ENCODE data around the gene SMIM27. TPM values are rescaled to one million over a fixed set of nuclear protein-coding genes. Genes with fewer than 3 reads are reported as not detected.

Gene SMIM27
- total and polyA plus RNA-seq, 2 of the 8 experiments (the other 6 are each of a cell fraction or from before 2014, with no cell fraction given) = 3.6 to 18.1 TPM

DNA sequence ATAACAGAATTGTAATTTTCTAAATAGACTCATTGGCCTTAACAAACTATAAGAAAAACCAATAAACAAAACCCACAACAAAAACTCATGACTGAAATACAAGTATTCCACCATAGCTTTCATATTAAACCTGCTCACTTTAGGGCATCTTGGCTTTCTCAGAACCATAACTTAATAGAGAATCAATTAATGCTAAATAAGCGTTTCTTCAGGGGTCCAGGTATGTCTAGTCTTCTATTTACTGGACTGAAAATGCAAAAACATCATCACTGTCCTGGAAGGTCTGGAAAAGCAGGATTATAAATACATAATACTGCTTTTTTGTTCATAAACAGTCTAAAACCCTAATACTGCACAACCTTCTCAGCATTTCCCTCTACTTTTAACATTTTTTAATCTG, 6.2 kb upstream of the SMIM27 start:
- FAIRE-seq (no peak), DNase-seq (ENCODE audit: low read depth in 1 of 2, low spot score in 2 of 2) (no peak)
- Histone ChIP-seq H3K23me2 (ENCODE audit: low read depth, low read length) (peaks cover 4% of the 10 kb centered on the region; the same call in 1 of the 2 replicates), H3K23ac (ENCODE audit: insufficient read length) (no peak overlapping the region), H3K79me2 (ENCODE audit: control insufficient read depth in 1 of 2, insufficient read depth in 2 of 2, low read length in 2 of 2) (peaks cover 41 to 96% of the 10 kb centered on the region in 2 experiments), H2AFZ (ENCODE audit: low read length) (no peak overlapping the region), H3K14ac (ENCODE audit: insufficient read length) (no peak overlapping the region), H3K56ac (replicated peaks; ENCODE audit: insufficient read length, low read depth, low read length) (no peak overlapping the region), H2AK5ac (ENCODE audit: low read depth, low read length) (no peak overlapping the region), H2BK120ac (replicated peaks; ENCODE audit: low read depth, low read length) (no peak overlapping the region), H3K4me3 (ENCODE audit: extremely low read depth in 1 of 4, insufficient read depth in 2 of 4, low read depth in 3 of 4, low read length in 4 of 4) (no peak overlapping the region), H4K20me1 (replicated peaks in 1 of 2; ENCODE audit: control insufficient read depth in 1 of 2, insufficient read depth in 2 of 2, low read length in 2 of 2) (peaks cover 13 to 27% of the 10 kb centered on the region in 2 experiments), H3K18ac (ENCODE audit: extremely low read depth, low read length) (no peak overlapping the region), H2BK5ac (ENCODE audit: low read depth, low read length) (no peak overlapping the region), H2BK12ac (ENCODE audit: low read depth, low read length) (no peak overlapping the region), H2BK20ac (ENCODE audit: low read length) (no peak overlapping the region), H3K4ac (replicated peaks; ENCODE audit: insufficient read length, low read depth, low read length) (no peak overlapping the region), H3K36me3 (ENCODE audit: control insufficient read depth in 2 of 4, insufficient read depth in 4 of 4, low read length in 3 of 4) (peaks cover 2 to 37% (median 23%) of the 10 kb centered on the region in 4 experiments; a peak in 7 of 8 replicates), H3K9ac (replicated peaks in 1 of 4; ENCODE audit: extremely low read depth in 1 of 4, low read depth in 3 of 4, low read length in 3 of 4) (no peak overlapping the region), H4K5ac (ENCODE audit: insufficient read length, low read depth, low read length) (no peak overlapping the region), H3K27ac (ENCODE audit: low read depth, low read length) (no peak overlapping the region), H3K4me2 (ENCODE audit: insufficient read depth in 1 of 2, low read depth in 2 of 2, low read length in 2 of 2) (no peak overlapping the region), H3K27me3 (replicated peaks in 1 of 4; ENCODE audit: control insufficient read depth in 3 of 4, extremely low read depth in 1 of 4, insufficient read depth in 3 of 4, low read length in 3 of 4) (no peaks in the 10 kb centered on the region), H3K4me1 (replicated peaks in 1 of 4; ENCODE audit: control insufficient read depth in 3 of 4, insufficient read depth in 4 of 4, low read length in 3 of 4) (no peaks in the 10 kb centered on the region), H3K9me3 (ENCODE audit: insufficient read depth in 2 of 2, low read depth in 1 of 2, low read length in 1 of 2) (no peaks in the 10 kb centered on the region), H2BK15ac (ENCODE audit: low read length) (no peak overlapping the region), H3K79me1 (ENCODE audit: low read depth, low read length) (peaks cover 2% of the 10 kb centered on the region; the same call in 1 of the 2 replicates), H4K91ac (replicated peaks; ENCODE audit: insufficient read length, low read length) (no peak overlapping the region), H4K8ac (ENCODE audit: extremely low read depth, insufficient read depth, low read length) (no peak overlapping the region)
- WGBS, 2 experiments (ENCODE audit: extremely low coverage in 1 of 2, insufficient coverage in 1 of 2, insufficient read length in 1 of 2, insufficient replicate concordance in 2 of 2, low coverage in 1 of 2, low lambda C conversion rate in 2 of 2, missing lambda C conversion rate in 1 of 2) = 82% methylated on average over 1 of the region's 1 CpG; no CpG with 5 or more reads in 1 of the 2 experiments
- POLR2A ChIA-PET (ENCODE audit: partially characterized antibody) = interaction anchor here (2.1 kb wide), 1 partner anchor 13 kb away, joined by 11 read pairs; no protein-coding TSS in a partner anchor
- CTCF ChIA-PET (ENCODE audit: partially characterized antibody) = interaction anchor here (1.4 to 2.7 kb wide), 3 partner anchors 19 to 167 kb away, joined by 3 to 17 read pairs (median 16); partner anchors contain the start of gene RIGI
- TF ChIP-seq EZH2 (IDR thresholded peaks at IDR 0.05; ENCODE audit: low read depth, low read length, severe bottlenecking) = no peak
- TF ChIP-seq CREB1 (IDR thresholded peaks at IDR 0.05) = no peak
- no peak for TF ChIP-seq EGR1 (IDR thresholded peaks at IDR 0.05; ENCODE audit: borderline replicate concordance, low read depth, low read length)
- TF ChIP-seq EP300 (IDR thresholded peaks at IDR 0.05; ENCODE audit: borderline replicate concordance in 1 of 2, low read depth in 2 of 2, low read length in 2 of 2) = no peak
- no peak for TF ChIP-seq JUND (IDR thresholded peaks at IDR 0.05; ENCODE audit: low read length)
- no peak for TF ChIP-seq TCF12 (IDR thresholded peaks at IDR 0.05; ENCODE audit: low read depth, low read length)
- no peak for TF ChIP-seq TAF1 (IDR thresholded peaks at IDR 0.05; ENCODE audit: low read depth, low read length)
- TF ChIP-seq, protein P1, sequence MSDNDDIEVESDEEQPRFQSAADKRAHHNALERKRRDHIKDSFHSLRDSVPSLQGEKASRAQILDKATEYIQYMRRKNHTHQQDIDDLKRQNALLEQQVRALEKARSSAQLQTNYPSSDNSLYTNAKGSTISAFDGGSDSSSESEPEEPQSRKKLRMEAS (IDR thresholded peaks at IDR 0.05) = no peak
- TF ChIP-seq HDAC2 (IDR thresholded peaks at IDR 0.05; ENCODE audit: borderline replicate concordance in 1 of 2, low read depth in 2 of 2, low read length in 2 of 2) = no peak
- no peak for TF ChIP-seq SAP30 (IDR thresholded peaks at IDR 0.05; ENCODE audit: insufficient read depth, insufficient replicate concordance, low read length)
- no peak for TF ChIP-seq KDM1A (IDR thresholded peaks at IDR 0.05; ENCODE audit: borderline replicate concordance, low read length)
- TF ChIP-seq, protein P2, sequence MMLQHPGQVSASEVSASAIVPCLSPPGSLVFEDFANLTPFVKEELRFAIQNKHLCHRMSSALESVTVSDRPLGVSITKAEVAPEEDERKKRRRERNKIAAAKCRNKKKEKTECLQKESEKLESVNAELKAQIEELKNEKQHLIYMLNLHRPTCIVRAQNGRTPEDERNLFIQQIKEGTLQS (IDR thresholded peaks at IDR 0.05; ENCODE audit: insufficient read depth, low read depth, low read length) = no peak

All from H1 (cell line).